Vagina (tissue), 2 donors: ENCODE results near the gene MAPK11.

Source experiments
- POLR2A ChIP-seq, 2 donors: fragments of 450-650 bp; IDR thresholded peaks; one replicate each; pipeline ENCODE4 v1.6.1; 2017; ENCODE audit warnings: antibody characterized with exemption in 2 of 2, mild to moderate bottlenecking in 2 of 2, moderate library complexity in 2 of 2
- POLR2AphosphoS5 ChIP-seq, 2 donors: sonication (generic); formaldehyde crosslinking; IDR thresholded peaks; one replicate each; pipeline ENCODE4 v1.9.0; 2017; ENCODE audit warnings: antibody characterized with exemption in 2 of 2, mild to moderate bottlenecking in 2 of 2, low read depth in 1 of 2; ENCODE audit not compliant: insufficient read depth in 1 of 2
- TF ChIP-seq, protein P1 (sequence below), 3 experiments: fragments of 450-650 bp in 2 of 3; fragments of 200-600 bp in 1 of 3; sonication (generic) in 1 of 3; IDR thresholded peaks; one replicate each; pipeline ENCODE4 v1.5.1; 2017 to 2019; ENCODE audit warnings: antibody characterized with exemption in 3 of 3, mild to moderate bottlenecking in 2 of 3, moderate library complexity in 2 of 3

- TF ChIP-seq, protein P1, sequence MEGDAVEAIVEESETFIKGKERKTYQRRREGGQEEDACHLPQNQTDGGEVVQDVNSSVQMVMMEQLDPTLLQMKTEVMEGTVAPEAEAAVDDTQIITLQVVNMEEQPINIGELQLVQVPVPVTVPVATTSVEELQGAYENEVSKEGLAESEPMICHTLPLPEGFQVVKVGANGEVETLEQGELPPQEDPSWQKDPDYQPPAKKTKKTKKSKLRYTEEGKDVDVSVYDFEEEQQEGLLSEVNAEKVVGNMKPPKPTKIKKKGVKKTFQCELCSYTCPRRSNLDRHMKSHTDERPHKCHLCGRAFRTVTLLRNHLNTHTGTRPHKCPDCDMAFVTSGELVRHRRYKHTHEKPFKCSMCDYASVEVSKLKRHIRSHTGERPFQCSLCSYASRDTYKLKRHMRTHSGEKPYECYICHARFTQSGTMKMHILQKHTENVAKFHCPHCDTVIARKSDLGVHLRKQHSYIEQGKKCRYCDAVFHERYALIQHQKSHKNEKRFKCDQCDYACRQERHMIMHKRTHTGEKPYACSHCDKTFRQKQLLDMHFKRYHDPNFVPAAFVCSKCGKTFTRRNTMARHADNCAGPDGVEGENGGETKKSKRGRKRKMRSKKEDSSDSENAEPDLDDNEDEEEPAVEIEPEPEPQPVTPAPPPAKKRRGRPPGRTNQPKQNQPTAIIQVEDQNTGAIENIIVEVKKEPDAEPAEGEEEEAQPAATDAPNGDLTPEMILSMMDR (IDR thresholded peaks at IDR 0.05), result no peak
- TF ChIP-seq POLR2A (IDR thresholded peaks at IDR 0.05), result no peak
- TF ChIP-seq POLR2AphosphoS5 (IDR thresholded peaks at IDR 0.05; ENCODE audit: insufficient read depth in 1 of 2, low read depth in 1 of 2), result peak in 1 of 2 donors; percentile 4
Measured at GRCh38 chr22:50304528-50305392, 34.6 kb upstream of the MAPK11 start.
